Transverse colon (tissue), 4 donors: Measurements from ENCODE around the gene TMC3. TPM values are rescaled to one million over a fixed set of nuclear protein-coding genes. Genes with fewer than 3 reads are reported as not detected.

Experiments used
- DNase-seq: peaks from one replicate; pipeline ENCODE4 v3.0.0-alpha.2; 2019
- H3K27ac ChIP-seq, 4 donors: fragments of 200-600 bp; sonication (generic); 2 replicates each; pipeline ENCODE4 v1.5.1; 2016 to 2018; ENCODE audit warnings: inconsistent platforms in 4 of 4
- H3K27me3 ChIP-seq: fragments of 200-600 bp; sonication (generic); 2 replicates; pipeline ENCODE4 v1.5.1; 2017; ENCODE audit warnings: inconsistent platforms
- H3K36me3 ChIP-seq, 4 donors: fragments of 200-600 bp; sonication (generic); 2 replicates each; pipeline ENCODE4 v1.5.1; 2017 to 2019; ENCODE audit warnings: inconsistent platforms in 4 of 4
- H3K4me1 ChIP-seq, 4 donors: fragments of 200-600 bp; sonication (generic); 2 replicates each; pipeline ENCODE4 v1.5.1; 2017 to 2020; ENCODE audit warnings: inconsistent platforms in 4 of 4
- H3K4me3 ChIP-seq, 4 donors: fragments of 200-600 bp; sonication (generic); 1 replicate in 1 of 4; 2 replicates in 3 of 4; pipeline versions ENCODE4 v1.5.1 to v1.6.1; 2017 to 2019; ENCODE audit warnings: inconsistent platforms in 4 of 4
- H3K9me3 ChIP-seq, 2 donors: fragments of 200-600 bp; sonication (generic); 2 replicates each; pipeline ENCODE4 v1.5.1; 2017 to 2019; ENCODE audit warnings: inconsistent platforms in 2 of 2
- CTCF ChIP-seq, 5 experiments: fragments of 200-600 bp in 3 of 5; fragments of 450-650 bp in 2 of 5; sonication (generic) in 3 of 5; IDR thresholded peaks; 1 replicate in 2 of 5; 2 replicates in 3 of 5; pipeline ENCODE4 v1.5.1; 2016 to 2017; ENCODE audit warnings: antibody characterized with exemption in 5 of 5, inconsistent platforms in 3 of 5, mild to moderate bottlenecking in 2 of 5, moderate library complexity in 1 of 5
- EP300 ChIP-seq: sonication (generic); formaldehyde crosslinking; IDR thresholded peaks from one replicate; pipeline ENCODE4 v1.6.1; 2017; ENCODE audit warnings: antibody characterized with exemption, low read depth
- POLR2A ChIP-seq: fragments of 450-650 bp; IDR thresholded peaks from one replicate; pipeline ENCODE4 v1.6.1; 2016; ENCODE audit warnings: antibody characterized with exemption, mild to moderate bottlenecking, moderate library complexity
- POLR2AphosphoS5 ChIP-seq, 3 donors: sonication (generic); formaldehyde crosslinking; IDR thresholded peaks; one replicate each; pipeline ENCODE4 v1.6.1; 2016; ENCODE audit warnings: antibody characterized with exemption in 3 of 3
- WGBS, 2 donors: methylation state at CpG; one replicate each; pipeline ENCODE4 v1.1.5; 2018; ENCODE audit warnings: low coverage in 1 of 2; 5-methylcytosine and 5-hydroxymethylcytosine counted together
- in situ Hi-C, 4 donors: fragments of 200-750 bp; cut with MboI; loops; one replicate each; pipeline versions ENCODE4 v1.15.0 to v1.15.1; 2017; ENCODE audit warnings: low sequenced_read_pairs in 3 of 4, low pct_ligation_motif_present in 1 of 4, low pct_unique_long_range_greater_than_20kb in 1 of 4
- intact Hi-C: fragments of 100-400 bp; cut with DNase I; formaldehyde crosslinking; loops from one replicate; pipeline ENCODE4 v1.15.1; 2023; ENCODE audit warnings: low total_unique reads
- total RNA-seq, 4 donors: library from RNA; depleted of rRNA; stranded (reverse); fragments of >200 nt; gene quantifications; one replicate each; pipeline ENCODE4 v1.1.0, GENCODE V29; 2016

The TMC3 gene
- total RNA-seq, 4 donors from 2014 or later: 0.14 to 0.64 TPM; not detected in 2

- no peaks in the 10 kb centered on the region for H3K36me3 ChIP-seq
- TF ChIP-seq EP300: no peak
- TF ChIP-seq POLR2A: no peak
- TF ChIP-seq POLR2AphosphoS5 (IDR thresholded peaks at IDR 0.05): no peak
- TF ChIP-seq CTCF (IDR thresholded peaks at IDR 0.05): no peak
- 37 to 45% methylated on average over 2 to 3 of the region's 3 CpGs for WGBS, 2 donors
- H3K4me1 ChIP-seq: peaks cover 0 to 15% (median 0%) of the 10 kb centered on the region in 4 donors
- intact Hi-C loops: no loop called here
- DNase-seq: no peak
- no peak overlapping the region for H3K27ac ChIP-seq
- no peak overlapping the region for H3K4me3 ChIP-seq
- H3K9me3 ChIP-seq: no peaks in the 10 kb centered on the region
- in situ Hi-C loops: no loop called here
- no peaks in the 10 kb centered on the region for H3K27me3 ChIP-seq
These were observed 6.2 kb upstream of the TMC3 start for GRCh38 chr15:81380203-81380602.

GRCh38 chr15:81379269-81379668 is 5.3 kb upstream of the TMC3 start:
- Histone ChIP-seq H3K27me3 (no peaks in the 10 kb centered on the region), H3K36me3 (no peaks in the 10 kb centered on the region), H3K27ac (no peak overlapping the region), H3K4me1 (peaks cover 0 to 7% (median 0%) of the 10 kb centered on the region in 4 donors), H3K9me3 (no peaks in the 10 kb centered on the region), H3K4me3 (no peak overlapping the region)
- in situ Hi-C loops (no loop called here), intact Hi-C loops (no loop called here)
- DNase-seq: no peak
- WGBS, 2 donors: 47 to 68% methylated on average over 7 to 9 of the region's 9 CpGs
- no peak for TF ChIP-seq EP300
- TF ChIP-seq POLR2AphosphoS5 (IDR thresholded peaks at IDR 0.05): no peak
- no peak for TF ChIP-seq CTCF (IDR thresholded peaks at IDR 0.05)
- no peak for TF ChIP-seq POLR2A

GRCh38 chr15:81378443-81378842 is 4.4 kb upstream of the TMC3 start:
- no peak for TF ChIP-seq EP300
- no peak for TF ChIP-seq CTCF (IDR thresholded peaks at IDR 0.05)
- no peak for TF ChIP-seq POLR2AphosphoS5 (IDR thresholded peaks at IDR 0.05)
- no peak for TF ChIP-seq POLR2A
- Histone ChIP-seq H3K27me3 (no peaks in the 10 kb centered on the region), H3K27ac (no peak overlapping the region), H3K9me3 (no peaks in the 10 kb centered on the region), H3K36me3 (no peaks in the 10 kb centered on the region), H3K4me1 (peaks cover 0 to 7% (median 0%) of the 10 kb centered on the region in 4 donors), H3K4me3 (no peak overlapping the region)
- in situ Hi-C loops: no loop called here
- 81 to 86% methylated on average over 2 of the region's 2 CpGs for WGBS, 2 donors
- intact Hi-C loops: no loop called here
- DNase-seq: no peak

- WGBS, 2 donors: 70 to 80% methylated on average over 4 of the region's 4 CpGs
- H3K4me3 ChIP-seq: no peak overlapping the region
- TF ChIP-seq EP300 (no peak), POLR2AphosphoS5 (IDR thresholded peaks at IDR 0.05) (no peak), CTCF (IDR thresholded peaks at IDR 0.05) (no peak), POLR2A (no peak)
- H3K36me3 ChIP-seq: no peaks in the 10 kb centered on the region
- intact Hi-C loops (no loop called here), in situ Hi-C loops (no loop called here)
- DNase-seq: no peak
- H3K27me3 ChIP-seq: no peaks in the 10 kb centered on the region
- no peaks in the 10 kb centered on the region for H3K9me3 ChIP-seq
- H3K27ac ChIP-seq: no peak overlapping the region
- H3K4me1 ChIP-seq: peaks cover 0 to 7% (median 0%) of the 10 kb centered on the region in 4 donors
These were observed 3.9 kb upstream of the TMC3 start for GRCh38 chr15:81377871-81378270.
